NK-92 (cell line): Measurements from ENCODE around the gene PPP1R14C.
"Not testable (repeated sequence)": the region's sequence is repeated elsewhere in the genome, so short reads cannot be mapped to it uniquely, and the experiment has no call there.

Experiments
- DNase-seq: peaks from one replicate; lab custom pipeline; 2025; ENCODE audit not compliant: unreplicated experiment; lab: John Stamatoyannopoulos, UW

PPP1R14C gene

DNA sequence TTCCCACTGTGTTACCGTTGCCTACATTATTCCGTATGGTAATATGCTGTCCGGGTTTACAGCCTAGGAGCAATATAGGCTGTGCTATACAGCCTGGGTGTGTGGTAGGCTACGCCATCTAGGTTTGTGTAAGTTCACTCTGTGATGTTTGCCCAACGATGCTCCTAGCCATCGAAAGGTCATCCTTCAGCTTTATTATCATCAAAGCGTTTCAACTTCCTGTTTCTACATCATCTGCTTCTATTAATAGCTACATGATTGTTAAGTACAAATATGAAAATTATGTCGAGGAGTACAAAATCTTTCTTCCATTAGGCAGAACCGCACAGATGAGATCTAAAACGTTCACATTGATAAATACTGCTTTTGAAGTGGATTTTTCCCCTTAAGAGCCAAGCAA, 69.9 kb downstream of the PPP1R14C start:
- DNase-seq, result no peak

GRCh38 chr6:150213301-150213700, 70.5 kb downstream of the PPP1R14C start:
- DNase-seq, result no peak

GRCh38 chr6:150214310-150214709, 71.5 kb downstream of the PPP1R14C start:
- DNase-seq, result no peak

- DNase-seq, result no peak
Observed at GRCh38 chr6:150220634-150221551, 78.0 kb downstream of the PPP1R14C start.

GRCh38 chr6:150224820-150225219, 82.0 kb downstream of the PPP1R14C start:
- DNase-seq, result no peak

- no peak for DNase-seq
Observed at GRCh38 chr6:150227281-150227680, 84.4 kb downstream of the PPP1R14C start.

DNA sequence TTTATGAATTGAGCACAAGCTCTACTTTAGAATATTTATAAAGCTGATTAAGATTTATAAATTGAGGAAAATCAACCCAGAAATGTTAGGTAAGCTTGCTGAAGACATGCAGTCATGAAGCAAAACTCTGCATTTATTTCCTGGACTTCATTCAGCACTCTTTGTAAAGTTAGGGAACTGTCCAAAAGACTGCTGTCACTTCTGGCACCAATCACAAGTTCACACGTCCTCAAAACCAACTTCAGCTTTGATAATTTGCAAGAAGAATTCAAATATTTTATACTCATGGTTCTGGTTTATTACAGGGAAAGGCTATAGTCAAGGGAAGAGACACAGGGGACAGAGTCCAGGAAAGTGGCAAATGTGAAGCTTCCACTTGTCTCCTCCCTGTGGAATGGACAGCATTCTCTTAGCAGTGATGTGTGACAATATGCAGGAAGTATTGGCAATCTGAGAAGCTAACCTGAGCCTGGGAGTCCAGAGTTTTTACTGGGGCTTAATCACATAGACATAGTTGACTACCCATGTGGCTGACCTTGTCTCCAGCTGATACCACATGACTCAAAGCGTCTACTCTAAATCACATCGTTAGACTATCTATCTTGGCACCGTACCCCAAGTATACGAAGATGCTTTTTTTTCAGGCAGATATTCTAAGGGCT, 85.4 kb downstream of the PPP1R14C start:
- DNase-seq, result no peak

GRCh38 chr6:150229436-150230163, 86.8 kb downstream of the PPP1R14C start:
- DNase-seq, result no peak

DNA sequence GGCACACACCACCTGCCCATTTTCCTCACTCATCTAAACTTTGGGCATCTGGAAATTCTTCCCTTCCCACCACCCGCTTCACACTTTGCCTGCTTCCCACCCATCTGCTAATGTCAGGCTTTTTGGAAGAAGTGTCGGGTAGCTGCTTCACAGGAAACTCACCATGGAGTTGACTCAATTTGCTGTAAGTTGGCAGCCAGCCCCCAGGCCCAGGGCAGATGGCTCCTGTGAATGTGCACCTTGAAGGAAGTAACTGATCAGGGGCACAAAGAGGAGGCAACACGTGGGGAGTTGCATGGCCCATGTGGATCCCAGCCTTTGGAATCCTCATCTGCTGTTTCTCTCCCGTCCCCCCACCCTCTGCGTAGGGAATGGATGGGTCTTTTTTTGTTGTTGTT, 87.3 kb downstream of the PPP1R14C start:
- no peak for DNase-seq

- no peak for DNase-seq
Observed at GRCh38 chr6:150230832-150231524, 88.1 kb downstream of the PPP1R14C start.

DNA sequence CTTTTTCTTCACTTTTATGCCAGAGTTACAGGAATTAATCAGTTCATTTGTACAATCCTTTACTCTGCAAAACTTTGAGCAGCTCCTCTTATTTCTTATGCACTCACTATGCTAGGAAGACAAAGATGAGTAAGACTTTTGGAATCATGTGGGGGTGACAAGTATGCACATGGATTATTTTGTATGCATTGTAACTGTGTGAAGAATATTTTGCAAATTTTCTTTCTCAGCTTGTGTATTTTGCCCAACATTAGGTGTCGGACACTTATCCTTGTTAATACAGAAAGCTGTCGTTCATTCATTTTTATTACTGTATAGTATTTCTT, 88.6 kb downstream of the PPP1R14C start:
- DNase-seq, result no peak

- no peak for DNase-seq
Observed at GRCh38 chr6:150233843-150234269, 91.0 kb downstream of the PPP1R14C start.

DNA sequence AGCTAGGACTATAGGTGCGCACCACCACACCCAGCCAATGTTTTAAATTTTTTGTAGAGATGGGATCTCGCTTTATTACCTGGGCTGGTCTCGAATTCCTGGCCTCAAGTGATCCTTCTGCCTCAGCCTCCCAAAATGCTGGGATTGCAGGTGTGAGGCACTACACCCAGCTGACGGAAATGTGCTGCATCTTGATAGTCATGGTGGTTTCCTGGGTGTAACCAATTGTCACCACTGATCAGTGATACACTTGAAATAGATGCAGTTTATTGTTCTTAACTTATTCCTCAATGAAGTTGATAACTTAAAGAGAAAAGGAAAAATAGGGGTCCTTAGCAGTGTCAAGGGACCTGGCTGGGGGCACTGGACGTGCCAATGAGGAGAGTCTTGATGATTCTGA, 92.4 kb downstream of the PPP1R14C start:
- DNase-seq, result no peak

- no peak for DNase-seq
Observed at GRCh38 chr6:150236114-150236513, 93.3 kb downstream of the PPP1R14C start.

DNA sequence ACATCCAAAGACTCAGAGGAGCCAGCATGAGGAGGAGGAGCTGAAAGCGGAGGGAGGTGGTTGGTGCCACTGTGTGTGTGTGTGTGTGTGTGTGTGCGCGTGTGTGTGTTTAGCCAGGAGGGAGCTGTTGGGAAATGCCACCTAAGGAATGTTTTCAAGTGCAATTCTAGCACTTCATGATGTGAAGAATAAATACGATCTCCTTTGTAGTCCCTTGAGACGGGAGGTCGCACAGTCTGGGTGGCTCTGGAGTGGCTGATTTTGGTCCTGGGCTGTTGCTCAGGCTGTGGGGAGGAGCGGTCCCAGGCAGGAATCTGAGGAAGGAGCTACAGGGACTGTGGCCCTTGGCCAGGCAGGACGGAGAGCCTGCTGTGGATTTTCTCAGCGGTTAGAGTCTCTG, 93.7 kb downstream of the PPP1R14C start:
- DNase-seq, result no peak

GRCh38 chr6:150237626-150238025, 94.8 kb downstream of the PPP1R14C start:
- DNase-seq, result no peak

GRCh38 chr6:150238336-150238741, 95.5 kb downstream of the PPP1R14C start:
- DNase-seq, result no peak

- DNase-seq, result no peak
Observed at GRCh38 chr6:150238846-150239407, 96.1 kb downstream of the PPP1R14C start.

DNA sequence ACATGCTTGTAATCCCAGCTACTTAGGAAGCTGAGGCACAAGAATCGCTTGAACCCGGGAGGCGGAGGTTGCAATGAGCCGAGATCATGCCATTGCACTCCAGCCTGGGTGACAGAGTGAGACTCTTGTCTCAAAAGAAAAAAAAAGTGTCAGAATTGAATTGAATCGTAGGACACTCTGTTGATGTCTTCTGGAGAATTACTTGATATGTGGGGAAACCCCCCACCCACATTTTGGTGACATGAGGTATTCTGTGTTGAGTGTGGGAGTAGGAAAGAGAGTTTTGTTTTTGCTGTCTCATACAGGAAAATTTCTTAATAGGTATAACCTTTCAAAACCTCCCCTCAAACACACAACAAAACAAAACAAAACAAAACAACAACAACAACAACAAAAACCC, 98.9 kb downstream of the PPP1R14C start:
- not testable (repeated sequence) for DNase-seq

DNA sequence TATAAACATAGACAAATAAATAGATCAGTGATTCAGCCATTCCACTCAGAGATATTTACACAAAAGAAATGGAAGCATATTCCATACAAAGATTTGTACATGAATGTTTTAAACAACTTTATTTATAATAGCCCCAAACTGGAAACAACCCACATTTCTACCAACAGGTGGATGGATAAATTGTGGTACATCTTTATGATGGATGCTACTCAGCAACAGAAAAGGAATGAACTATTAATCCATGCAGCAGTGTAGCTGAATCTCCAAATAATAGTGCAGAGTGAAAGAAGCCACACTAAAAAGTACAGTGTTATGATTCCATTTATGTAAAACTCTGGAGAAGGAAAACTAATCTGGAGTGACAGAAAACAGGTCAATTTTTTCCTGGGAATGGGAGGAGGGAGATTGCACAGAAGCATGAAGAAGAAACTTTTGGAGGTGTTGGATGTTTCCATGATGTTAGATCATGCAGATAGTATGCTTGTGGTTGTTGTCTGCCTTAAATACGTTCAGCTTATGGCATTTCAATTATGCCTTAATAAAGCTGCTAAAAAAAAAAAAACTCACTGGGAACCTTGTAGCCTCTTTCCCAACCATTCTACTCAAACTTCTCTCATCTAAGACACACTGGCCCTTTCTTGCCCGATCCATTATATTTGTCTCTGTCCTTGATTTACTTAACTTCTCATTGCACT, 100.9 kb downstream of the PPP1R14C start:
- DNase-seq, result no peak
